Fibroblast of peridontal ligament (primary cell): ENCODE results near the gene RAB20.
"Not testable (repeated sequence)": the region's sequence is repeated elsewhere in the genome, so short reads cannot be mapped to it uniquely, and the experiment has no call there.

Experiments
- DNase-seq: peaks from one replicate; pipeline ENCODE4 v3.0.0-alpha.2; 2010; ENCODE audit errors: extremely low read depth

The RAB20 gene

DNA sequence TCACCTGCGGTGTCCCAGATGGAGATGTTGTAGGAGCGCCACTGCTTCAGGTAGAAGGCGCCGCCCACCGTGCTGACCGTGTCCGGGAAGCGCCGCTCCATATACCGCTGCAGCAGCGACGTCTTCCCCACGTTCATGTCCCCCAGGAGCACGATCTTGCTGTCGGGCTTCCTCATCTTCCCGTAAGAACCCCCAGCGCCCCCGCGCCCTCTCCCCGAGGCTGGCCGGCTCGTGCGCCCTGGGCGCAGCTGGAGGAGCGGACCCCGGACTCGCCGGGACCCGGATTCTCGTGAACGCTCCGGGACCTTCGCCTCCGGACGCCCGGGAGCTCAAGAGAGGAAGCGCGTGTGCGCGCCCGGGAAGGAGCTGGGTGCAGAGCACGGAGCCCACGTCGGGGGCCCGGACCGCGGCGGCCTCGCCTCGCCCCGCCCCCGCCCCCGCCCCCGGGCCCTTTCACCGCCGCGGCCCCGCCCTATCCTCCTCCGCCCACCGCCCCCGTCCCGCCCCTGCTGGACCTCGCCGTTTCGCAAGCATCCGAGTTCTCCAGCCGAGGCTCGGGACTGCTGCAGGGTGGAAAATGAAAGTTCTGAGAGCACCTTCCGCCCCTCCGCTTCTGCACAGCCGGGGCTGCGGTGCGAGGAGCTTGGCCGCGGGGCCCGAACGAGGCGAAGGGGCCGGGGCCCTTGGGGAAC, at the start of gene RAB20:
TSS of gene RAB20 (minus strand) at position 379 of the 692 bp plus-strand sequence. CDS start at position 176, 203 bp downstream.
- peak; percentile 77 for DNase-seq

DNA sequence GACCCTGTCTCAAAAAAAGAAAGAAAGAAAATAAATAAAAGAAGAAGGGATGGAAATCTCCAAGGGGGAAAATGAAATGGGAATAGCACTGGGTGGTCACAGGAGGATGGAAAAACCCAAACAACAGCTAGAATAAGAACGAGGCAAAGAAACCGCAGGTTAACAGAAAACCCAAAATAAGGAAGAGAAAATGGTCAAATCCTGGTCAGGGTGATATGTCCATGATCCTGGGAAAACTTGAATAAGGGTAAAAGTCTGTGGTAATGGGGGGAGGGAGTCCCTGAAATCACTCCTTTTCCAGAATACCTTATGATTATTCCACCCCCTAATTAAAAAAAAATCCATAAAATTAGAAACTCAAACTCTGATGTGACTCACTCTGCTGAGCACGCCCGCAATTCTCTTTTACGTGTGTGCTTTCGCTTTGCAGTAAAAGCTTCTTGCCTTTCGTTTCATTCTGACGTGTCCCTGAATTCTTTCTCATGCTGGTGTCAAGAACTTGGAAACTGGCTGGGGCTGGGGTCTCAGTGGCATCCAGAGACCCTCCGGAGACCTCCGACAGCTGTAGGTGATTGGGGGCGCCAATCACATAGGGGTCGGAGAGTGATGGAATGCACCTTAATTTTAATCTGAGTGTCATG, 49.6 kb upstream of the RAB20 start:
- peak; percentile 9 for DNase-seq

- peak; percentile 23 for DNase-seq
Observed at GRCh38 chr13:110607675-110608224, 46.2 kb upstream of the RAB20 start.

DNA sequence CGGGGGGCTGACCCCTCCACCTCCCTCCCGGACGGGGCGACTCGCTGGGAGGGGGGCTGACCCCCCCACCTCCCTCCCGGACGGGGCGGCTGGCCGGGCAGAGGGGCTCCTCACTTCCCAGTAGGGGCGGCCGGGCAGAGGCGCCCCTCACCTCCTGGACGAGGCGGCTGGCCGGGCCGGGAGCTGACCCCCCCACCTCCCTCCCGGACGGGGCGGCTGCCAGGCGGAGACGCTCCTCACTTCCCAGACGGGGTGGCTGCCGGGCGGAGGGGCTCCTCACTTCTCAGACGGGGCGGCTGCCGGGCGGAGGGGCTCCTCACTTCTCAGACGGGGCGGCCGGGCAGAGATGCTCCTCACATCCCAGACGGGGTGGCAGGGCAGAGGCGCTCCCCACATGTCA, 44.8 kb upstream of the RAB20 start:
- not testable (repeated sequence) for DNase-seq

- no peak for DNase-seq
Observed at GRCh38 chr13:110605132-110605531, 43.6 kb upstream of the RAB20 start.

- DNase-seq = no peak
Observed at GRCh38 chr13:110600980-110601379, 39.5 kb upstream of the RAB20 start.

DNA sequence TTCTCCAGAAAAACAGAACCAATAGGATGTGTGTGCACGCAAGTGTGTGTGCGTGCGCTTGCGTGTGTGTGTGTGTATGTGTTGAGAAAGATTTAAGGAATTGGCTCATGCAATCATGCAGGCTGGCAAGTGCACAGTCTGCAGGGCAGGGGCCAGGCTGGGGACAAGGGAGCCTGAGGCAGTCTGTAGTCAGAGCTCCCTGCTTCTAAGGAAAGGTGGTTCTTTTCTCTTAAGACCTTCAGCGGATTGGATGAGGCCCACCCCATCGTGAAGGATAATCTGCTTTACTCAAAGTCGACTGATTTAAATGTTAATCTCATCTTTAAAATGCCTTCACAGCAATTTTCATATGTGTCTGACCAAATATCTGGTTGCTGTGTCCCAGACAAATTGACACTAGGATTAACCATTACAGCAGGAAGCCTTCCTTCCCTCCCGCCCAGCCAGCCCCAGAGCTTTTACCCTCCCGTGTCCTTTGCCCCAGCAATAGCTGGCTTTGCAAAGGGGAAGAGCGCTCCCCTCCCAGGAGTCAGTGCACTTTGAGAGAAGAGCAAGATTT, 38.8 kb upstream of the RAB20 start:
- no peak for DNase-seq

DNA sequence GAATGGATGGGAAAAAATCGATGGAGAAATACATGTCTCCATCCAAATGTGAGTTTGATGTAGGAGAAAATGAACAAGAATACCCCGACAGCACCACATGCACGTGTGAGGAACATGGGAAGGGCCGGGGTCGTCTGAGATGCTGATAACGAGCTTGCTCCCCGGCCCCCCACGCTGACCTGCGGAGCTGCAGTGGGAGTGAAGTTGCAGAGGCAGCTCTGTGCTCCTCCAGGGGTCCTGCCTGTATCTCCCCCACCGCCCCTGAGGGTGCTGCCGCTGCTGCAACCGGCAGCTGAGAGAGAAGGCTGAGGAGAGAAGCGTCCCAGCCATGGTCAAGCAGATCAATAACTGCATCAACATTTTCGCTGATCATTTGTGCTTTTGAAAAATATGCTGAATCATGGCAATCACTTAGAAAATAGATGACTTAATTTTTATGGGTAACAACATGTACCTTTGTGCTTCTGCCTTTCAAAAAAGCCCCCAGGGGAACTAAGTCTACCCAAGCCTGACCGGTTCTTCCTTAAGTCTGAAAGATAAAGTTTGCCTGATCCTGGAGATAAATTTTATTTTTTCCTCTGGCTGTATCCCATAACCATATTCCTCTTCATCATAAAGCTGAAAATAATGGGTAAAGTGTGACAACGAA, 35.6 kb upstream of the RAB20 start:
- DNase-seq = no peak

GRCh38 chr13:110593430-110594130, 32.1 kb upstream of the RAB20 start:
- peak; percentile 66 for DNase-seq

GRCh38 chr13:110592665-110593064, 31.1 kb upstream of the RAB20 start:
- peak; percentile 58 for DNase-seq

- DNase-seq = no peak
Observed at GRCh38 chr13:110590577-110590976, 29.1 kb upstream of the RAB20 start.

GRCh38 chr13:110589793-110590390, 28.4 kb upstream of the RAB20 start:
- DNase-seq = peak; percentile 15

- no peak for DNase-seq
Observed at GRCh38 chr13:110583178-110583865, 21.8 kb upstream of the RAB20 start.

- DNase-seq = no peak
Observed at GRCh38 chr13:110582421-110582954, 21.0 kb upstream of the RAB20 start.

- no peak for DNase-seq
Observed at GRCh38 chr13:110581506-110582185, 20.1 kb upstream of the RAB20 start.

GRCh38 chr13:110580800-110581199, 19.3 kb upstream of the RAB20 start:
- peak; percentile 29 for DNase-seq

DNA sequence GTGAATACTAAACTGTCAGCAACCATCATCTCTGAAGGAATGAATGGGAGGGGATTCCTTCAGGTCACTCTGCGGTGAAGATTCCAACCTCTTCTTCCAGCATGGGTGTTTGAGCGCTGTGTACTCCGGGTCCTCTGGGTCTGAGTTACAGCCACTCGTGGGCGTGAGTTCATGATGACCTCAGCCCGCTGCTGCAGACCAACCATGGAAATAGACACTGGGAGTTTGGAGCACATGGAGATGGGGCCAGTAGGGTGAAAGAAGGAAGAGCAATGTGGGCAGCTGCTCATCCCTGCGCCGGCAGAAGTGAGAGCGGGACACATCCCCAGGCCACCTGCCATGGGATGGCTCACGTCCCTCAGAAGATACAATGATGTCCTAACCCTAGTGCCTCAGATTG, 16.8 kb upstream of the RAB20 start:
- DNase-seq = no peak

DNA sequence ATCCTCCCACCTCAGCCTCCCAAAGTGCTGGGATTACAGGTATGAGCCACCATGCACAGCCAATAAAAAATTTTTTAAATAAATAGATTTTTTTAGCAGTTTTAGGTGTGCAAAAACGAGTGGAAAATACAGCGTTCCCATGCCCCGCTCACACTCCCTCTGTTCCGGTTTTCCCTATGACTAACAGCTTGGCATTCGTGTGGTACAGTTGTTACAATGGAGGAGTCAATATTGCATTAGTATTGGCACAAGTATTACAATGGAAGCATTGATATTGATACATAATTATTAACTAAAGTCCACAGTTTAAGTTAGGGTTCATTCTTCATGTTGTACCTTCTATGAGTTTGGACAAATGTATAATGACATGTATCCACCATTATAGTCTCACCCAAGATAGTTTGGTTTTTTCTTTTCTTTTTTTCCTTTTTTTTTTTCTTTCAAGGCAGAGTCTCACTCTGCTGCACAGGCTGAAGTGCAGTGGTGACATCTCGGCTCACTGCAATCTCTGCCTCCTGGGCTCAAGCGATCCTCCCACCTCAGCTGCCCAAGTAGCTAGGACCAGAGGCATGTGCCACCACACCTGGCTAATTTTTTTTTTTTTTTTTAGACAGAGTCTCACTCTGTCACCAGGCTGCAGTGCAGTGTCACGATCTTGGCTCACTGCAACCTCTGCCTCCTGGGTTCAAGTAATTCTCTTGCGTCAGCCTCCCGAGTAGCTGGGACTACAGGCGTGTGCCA, 15.4 kb upstream of the RAB20 start:
- no peak for DNase-seq

- no peak for DNase-seq
Observed at GRCh38 chr13:110576070-110576394, 14.5 kb upstream of the RAB20 start.
